RPMI8226 (cell line): ENCODE measurements around the gene SPTBN1.

ENCODE experiments used
- DNase-seq: peaks from one replicate; pipeline ENCODE4 v3.0.0-alpha.2; 2015

The SPTBN1 gene

DNA sequence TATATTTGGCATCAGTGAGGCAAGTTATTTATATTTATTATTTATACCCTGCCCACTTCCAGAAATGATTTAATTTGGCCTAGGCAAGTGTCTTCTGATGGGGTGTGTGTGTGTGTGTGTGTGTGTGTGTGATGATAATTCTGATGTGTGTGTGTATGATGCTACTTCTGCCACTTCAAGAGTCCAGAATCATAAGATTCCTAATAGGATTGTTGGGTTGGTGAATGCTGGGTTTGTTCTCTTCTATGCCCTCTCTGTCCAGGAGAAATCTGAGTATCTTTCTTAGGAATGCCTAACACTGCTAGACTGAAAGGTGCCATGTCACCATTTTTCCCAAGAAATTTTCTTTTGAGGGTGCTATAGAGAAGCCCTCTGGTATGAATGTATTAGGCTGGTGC, 122.5 kb downstream of the SPTBN1 start:
- DNase-seq, result no peak

- no peak for DNase-seq
Measured at GRCh38 chr2:54579061-54579681, 123.0 kb downstream of the SPTBN1 start.

DNA sequence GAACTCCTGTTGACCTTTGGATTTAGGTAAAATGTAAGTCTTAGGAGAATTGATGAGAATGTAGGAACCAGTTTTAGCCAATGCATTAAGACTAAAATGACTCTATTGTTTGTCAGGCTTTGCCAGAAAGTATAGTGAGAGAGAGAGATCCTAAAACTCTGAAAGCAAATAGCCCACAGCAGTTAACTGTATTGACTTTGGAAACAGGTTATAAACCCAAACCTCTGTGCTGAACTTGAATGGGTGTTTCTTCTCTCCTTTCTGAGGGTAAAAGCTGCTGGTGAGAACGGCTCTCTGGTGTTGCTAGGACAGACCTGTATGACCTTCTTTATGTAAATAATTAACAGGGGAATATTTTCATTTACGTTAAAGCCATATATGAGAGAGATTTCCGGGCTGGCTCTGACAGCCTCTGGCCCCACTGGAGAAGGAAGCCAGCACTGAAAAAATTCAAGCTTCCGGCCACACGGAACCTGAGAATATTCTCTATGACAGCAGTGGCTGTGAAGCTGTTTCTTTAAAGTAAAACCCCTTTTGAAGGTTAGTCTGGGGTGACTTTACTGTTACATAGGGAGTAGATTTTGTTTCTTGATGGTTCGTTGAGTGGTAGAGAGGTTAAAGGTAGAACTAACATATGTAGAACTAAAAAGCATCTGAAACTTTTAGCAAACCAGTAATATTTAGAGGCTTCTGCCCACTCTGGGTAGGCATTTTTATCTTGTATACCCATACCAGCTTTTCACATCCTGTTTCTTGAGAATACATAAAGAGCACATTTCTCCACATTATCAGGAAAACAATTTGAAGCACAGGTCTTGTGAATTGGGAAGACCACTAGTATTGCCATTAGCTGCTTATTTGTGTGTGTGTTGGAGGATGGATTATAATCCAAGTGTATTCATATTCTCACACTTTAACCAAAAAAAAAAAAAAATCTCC, 123.8 kb downstream of the SPTBN1 start:
- DNase-seq, result no peak

GRCh38 chr2:54581326-54582039, 125.4 kb downstream of the SPTBN1 start:
- peak; percentile 43 for DNase-seq

GRCh38 chr2:54582987-54583386, 126.9 kb downstream of the SPTBN1 start:
- DNase-seq, result no peak

DNA sequence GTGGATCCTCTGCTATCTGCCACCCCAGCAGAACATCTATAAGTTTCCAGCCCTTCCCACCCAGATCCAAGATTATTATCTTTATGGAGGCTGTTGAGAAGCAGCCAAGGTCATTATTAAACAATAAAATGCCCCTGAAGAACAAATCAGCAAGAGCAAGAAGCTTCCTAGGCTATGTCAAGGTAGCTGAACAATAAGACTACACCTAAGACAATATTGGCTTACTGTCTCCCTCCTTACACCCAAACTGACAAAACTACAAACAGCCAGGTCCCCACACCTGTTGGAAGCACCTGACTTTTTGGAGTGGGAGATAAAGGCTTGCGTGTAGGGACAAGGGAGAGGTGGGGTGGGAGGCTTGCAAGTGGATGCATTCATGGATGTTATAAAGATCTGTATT, 128.5 kb downstream of the SPTBN1 start:
- DNase-seq, result no peak

DNA sequence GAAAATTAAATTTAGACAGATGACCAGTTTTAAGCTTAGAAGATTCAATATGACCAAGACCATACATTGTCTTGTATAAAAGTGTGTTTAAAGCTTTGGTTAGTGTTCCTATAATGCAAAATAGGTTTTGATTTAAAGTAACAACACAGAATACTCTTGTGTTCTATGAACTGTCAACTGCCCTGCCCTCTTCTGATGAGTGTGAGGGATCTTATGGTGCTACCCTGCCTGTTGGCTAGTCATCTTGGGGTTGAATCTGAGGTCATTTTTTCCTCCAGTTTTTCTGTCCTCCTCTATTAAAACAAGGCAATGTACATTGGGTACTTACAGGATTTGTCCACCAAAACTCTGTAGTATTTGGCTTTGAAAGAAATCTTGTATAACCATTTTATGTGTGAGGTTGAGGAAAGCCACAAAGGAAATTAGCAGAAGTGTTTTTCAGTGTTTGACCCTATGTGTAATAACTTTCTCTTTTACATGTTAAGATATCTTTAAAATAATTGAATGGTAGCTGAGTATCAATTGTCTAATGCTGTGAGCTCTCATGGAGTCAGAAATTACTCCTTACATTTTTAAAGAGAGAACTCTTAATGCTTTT, 129.1 kb downstream of the SPTBN1 start:
- DNase-seq, result no peak

- DNase-seq, result no peak
Measured at GRCh38 chr2:54586062-54586461, 129.9 kb downstream of the SPTBN1 start.

GRCh38 chr2:54586494-54586893, 130.4 kb downstream of the SPTBN1 start:
- DNase-seq, result no peak

GRCh38 chr2:54587171-54588016, 131.3 kb downstream of the SPTBN1 start:
- DNase-seq, result no peak

DNA sequence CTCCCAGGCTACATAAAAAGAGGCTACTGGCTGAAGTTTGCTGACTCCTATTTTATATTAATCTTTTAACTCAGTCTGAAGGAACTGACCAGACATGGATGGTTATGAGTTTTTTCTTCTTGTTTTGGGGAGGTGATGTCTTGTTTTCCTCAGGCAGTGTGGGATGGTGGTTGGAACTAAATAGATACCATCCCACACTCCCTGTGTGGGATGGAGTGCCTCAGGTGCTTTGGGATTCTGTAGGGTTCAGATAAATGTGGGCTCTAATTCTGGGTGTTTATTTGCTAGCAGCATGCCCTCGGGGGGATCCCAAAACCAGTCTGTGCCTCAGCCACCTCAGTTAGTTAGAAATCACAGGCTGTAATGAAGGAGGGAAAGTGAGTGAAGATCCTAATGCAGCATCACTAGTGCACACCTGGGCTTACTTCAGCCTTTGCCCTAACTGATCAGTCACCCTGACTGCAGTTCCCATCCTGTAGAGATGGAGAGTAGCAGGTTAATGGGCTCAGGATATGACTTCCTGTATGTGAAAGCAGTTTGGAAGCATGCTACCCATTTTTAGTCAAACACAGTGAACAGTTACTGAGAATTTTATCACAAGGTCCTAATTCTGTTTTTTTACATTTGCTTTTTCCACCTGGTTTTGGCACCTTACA, 132.2 kb downstream of the SPTBN1 start:
- no peak for DNase-seq

GRCh38 chr2:54589038-54589339, 132.9 kb downstream of the SPTBN1 start:
- DNase-seq, result no peak

GRCh38 chr2:54589340-54590215, 133.5 kb downstream of the SPTBN1 start:
- no peak for DNase-seq

- no peak for DNase-seq
Measured at GRCh38 chr2:54590216-54591120, 134.3 kb downstream of the SPTBN1 start.

DNA sequence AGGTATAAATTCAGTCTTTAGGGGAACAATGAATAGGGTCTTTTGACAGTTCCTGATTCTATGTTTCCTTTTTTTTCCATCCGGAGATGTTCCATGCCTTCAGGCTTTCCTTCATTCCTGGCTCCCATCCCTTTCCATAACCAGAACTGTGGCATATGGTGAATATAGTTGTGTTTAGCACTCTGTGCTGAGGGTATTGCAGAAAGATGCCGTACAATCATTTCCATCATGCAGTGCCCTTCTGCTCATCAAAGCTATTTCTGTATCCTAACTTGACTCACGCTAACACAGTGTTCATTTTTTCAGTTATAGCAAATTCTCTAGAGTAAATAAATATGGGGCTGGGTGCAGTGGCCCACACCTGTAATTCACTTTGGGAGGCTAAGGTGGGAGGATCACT, 135.4 kb downstream of the SPTBN1 start:
- no peak for DNase-seq

- DNase-seq, result no peak
Measured at GRCh38 chr2:54593249-54593648, 137.1 kb downstream of the SPTBN1 start.

DNA sequence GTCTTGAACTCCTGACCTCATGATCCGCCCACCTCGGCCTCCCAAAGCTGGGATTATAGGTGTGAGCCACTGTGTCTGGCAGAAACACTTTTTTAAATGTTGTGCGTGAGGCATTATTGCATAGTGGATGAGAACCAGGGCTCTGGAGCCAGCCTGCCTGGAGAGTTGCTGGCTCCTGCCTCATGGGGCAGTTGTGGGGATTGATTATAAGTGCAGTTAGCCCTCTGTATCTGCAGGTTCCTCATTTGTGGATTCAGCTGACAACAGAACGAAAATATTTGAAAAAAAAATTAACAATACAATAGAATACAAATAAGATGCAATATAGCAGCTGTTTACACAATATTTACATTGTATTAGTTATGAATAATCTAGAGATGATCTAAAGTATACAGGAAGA, 137.9 kb downstream of the SPTBN1 start:
- no peak for DNase-seq

DNA sequence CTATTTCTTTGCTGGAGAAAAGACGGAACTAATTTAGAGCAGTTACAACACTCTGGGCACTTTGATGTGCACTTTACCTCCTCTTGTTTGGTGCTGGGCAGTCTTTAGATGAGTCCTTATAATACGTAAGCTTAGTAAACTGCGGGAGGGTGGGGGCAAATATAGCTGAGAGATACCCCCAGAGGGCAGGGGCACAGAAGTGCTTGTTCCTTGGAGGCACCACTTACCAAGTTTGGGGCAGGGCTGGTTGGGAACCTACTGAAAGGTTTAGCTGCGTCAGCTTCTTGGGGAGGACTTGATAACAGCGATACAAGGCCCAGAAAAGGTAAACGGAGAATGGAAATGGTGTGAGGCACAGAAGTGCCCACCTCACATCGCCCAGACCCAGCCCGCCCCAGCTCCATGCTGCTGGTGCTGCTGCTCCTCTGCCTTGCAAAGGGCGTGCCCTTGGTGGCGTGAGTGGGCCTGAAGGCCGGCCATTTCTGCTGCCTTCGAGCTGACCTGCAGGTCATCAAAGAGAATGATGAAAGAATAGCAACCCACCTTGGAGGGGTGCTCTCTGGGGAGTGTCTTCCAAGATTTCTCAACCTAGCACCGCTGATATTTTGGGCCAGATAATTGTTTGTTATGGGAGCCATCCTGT, 139.2 kb downstream of the SPTBN1 start:
- no peak for DNase-seq
